Midbrain (tissue), 1 donor: ENCODE results near the gene DND1.
"Not testable (repeated sequence)": the region's sequence is repeated elsewhere in the genome, so short reads cannot be mapped to it uniquely, and the experiment has no call there.

Source experiments
- DNase-seq: peaks from one replicate; lab custom pipeline; 2025; lab: John Stamatoyannopoulos, UW

The DND1 gene

DNA sequence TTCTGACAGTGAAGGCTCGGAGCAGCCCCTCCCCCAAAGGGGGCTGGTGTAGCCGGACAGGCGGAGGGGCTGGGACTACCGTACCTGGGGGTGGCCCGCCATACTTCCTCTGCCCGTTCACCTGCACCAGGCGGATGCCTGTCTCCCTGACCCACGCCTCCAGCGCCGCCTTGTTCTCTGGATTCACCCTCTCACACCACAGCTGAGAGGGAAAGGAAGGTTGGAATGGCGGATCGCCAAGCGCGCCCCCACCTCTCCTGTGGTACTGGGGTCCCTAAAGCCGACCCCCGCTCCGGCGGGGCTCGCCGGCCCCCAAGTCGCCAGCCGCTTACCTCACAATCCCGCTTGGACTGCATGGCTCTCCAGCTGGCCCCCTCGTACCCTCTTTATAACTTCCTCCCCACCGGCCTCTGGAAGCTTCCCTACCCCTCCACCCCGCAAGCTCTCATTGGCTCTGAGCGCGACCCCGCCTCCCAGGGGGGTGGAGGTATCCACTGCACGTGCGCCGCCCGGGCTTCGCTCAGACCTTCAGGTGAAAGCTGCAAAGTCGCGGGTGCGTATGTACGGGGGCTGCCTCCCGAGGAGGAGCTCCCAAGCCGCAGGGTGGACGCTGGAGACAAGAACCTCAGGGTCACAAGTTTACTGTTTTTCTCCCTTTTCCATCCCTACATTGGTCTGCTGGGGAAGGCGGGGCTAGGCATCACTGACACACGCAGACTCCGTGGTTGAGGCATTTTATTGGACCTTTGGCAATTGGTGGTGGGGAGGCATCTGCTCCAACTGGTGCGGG is at the start of gene DND1:
TSS of gene DND1 (minus strand) at position 390 of the 790 bp plus-strand sequence. CDS start at position 356, 34 bp downstream.
- no peak for DNase-seq

GRCh38 chr5:140721395-140721794 is 48.0 kb upstream of the DND1 start:
- DNase-seq, result not testable (repeated sequence)

DNA sequence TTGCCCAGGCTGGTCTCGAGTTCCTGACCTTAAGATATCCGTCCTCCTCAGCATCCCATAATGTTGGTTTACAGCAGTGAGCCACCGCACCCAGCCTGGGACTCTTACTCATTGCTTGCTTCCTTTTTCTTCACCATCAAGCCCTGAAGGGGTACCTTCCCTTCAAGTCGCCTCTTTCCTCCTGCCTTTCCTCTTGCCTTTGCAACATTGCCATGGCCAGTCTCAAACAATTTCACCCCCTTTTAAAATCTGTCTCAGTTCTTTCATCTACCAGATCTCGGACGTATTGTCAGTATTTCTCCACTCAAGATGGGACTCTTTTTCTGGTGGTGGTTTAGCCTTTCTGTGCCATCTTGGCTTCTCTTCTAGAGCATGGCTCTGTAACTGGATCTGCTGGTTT is 47.4 kb upstream of the DND1 start:
- DNase-seq, result not testable (repeated sequence)

DNA sequence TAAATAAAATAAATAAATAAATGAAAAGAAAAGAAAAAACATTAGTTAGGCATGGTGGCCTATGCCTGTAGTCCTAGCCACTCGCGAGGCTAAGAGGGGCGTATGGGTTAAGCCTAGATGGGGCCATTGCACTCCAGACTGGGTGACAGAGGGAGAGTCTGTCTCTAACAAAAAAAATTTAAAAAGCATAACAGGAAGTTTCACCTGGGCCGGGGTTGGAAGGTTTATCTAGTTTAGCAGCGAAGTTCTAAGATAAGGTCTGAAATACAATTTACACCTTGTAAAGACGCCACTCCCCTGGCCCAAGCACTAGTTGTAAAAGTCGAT is 44.9 kb upstream of the DND1 start:
- DNase-seq, result no peak

- not testable (repeated sequence) for DNase-seq
These were observed 42.9 kb upstream of the DND1 start for GRCh38 chr5:140716238-140716637.

DNA sequence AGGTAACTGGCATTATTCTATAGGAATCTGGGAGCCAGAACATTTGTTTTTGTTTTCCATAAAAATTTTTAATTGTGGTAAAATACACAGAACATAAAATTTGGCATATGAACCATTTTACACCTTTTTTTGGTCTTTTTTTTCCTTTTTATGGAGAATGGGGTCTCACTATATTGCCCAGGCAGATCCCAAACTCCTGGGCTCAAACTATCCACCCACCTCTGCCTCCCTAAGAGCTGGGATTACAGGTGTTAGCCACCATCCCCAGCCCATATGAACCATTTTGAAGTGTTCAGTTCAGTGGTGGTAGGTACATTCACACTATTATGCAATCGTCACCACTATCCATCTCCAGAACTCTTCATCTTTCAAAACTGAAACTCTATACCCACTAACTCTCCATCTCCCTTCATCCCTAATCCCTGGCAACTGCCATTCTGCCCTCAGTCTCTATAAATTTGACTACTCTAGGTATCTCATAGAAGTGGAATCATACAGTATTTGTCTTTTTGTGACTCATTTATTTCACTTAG is 40.3 kb upstream of the DND1 start:
- DNase-seq, result no peak

GRCh38 chr5:140711794-140712193 is 38.4 kb upstream of the DND1 start:
- no peak for DNase-seq

DNA sequence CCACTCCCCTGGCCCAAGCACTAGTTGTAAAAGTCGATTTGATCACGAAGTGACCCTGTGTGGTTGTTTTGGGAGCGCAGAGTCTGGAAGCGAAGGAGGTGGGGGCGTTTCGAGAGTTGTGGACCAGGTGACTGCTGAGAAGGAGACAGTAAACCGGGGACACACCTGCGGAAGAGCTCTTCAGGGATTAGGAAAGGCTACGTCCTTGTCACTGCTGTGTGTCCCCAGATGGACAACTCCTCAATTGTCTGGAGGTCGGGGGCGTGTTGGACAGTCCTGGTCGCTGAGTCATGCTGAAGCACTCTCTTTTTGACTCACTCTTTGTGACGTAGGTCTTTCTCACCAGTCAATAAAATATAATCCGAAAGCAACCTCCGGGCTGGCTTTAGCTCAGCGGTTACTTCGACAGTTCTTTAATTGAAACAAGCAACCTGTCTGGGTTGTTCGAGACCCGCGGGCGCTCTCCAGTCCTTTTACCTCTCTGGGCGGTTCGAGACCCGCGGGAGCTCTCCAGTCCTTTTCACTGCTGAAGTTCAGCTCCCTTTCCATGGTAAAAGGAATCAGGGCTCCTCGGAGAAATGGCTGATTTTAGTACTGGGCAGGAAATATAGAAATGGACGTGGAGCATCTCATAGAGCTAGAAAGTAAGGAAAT is 37.6 kb upstream of the DND1 start:
- peak; percentile 79 for DNase-seq

- not testable (repeated sequence) for DNase-seq
These were observed 35.4 kb upstream of the DND1 start for GRCh38 chr5:140708787-140709186.

DNA sequence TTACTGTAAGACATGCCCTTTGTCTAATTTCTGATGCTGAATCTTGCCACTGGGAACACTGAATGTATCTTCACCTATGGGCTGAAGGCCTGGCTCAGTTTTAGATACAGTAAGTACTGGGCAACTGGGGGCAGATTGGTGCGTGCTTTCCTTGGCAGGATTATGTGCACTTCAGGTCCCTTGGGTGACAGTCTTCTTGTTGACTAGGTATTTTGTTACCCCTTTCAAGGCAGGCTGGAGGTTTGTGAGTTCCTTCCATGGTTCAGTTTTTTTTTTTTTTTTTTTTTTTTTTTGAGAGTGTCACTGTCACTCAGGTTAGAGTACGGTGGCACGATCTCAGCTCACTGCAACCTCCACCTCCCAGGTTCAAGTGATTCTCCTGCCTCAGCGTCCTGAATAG is 34.4 kb upstream of the DND1 start:
- no peak for DNase-seq

- DNase-seq, result peak; percentile 99
These were observed 27.1 kb upstream of the DND1 start, which contains the start of gene ZMAT2 for GRCh38 chr5:140700177-140701144. Gene ZMAT2, plus strand, starts transcription at chr5:140700447. Its CDS starts 14 bp downstream, at chr5:140700461.

DNA sequence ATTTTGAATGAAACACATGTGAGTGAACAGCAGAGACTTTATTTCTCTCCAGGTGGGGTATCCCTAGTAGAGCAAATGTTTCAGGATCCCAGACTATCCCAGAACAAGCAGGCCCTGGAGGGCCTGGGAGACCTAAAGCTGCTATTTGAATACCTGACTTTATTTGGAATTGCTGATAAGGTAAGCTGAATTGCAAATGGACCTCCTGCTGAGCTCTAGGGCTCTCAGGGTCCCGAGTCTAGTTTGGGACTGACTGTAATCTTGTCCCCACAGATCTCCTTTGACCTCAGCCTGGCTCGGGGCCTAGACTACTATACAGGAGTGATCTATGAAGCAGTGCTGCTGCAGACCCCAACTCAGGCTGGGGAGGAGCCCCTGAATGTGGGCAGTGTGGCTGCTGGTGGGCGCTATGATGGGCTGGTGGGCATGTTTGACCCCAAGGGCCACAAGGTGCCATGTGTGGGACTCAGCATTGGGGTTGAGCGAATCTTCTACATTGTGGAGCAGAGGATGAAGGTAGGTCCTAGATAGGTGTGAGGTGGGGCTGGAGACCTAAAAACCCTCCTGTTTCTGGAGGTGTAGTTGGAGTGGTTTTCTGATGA is 23.6 kb upstream of the DND1 start:
- DNase-seq, result no peak

- no peak for DNase-seq
These were observed 20.9 kb upstream of the DND1 start for GRCh38 chr5:140694276-140694675.

GRCh38 chr5:140690941-140691924 is 17.9 kb upstream of the DND1 start, which contains the start of the genes HARS1 and HARS2:
Gene HARS1, minus strand, starts transcription at chr5:140691370. Its CDS starts 66 bp downstream, at chr5:140691304.
Gene HARS2, plus strand, starts transcription at chr5:140691455. Its CDS starts 194 bp downstream, at chr5:140691649.
- peak; percentile 94 for DNase-seq

- no peak for DNase-seq
These were observed 17.1 kb upstream of the DND1 start for GRCh38 chr5:140690376-140690932.

- DNase-seq, result no peak
These were observed 5.6 kb upstream of the DND1 start for GRCh38 chr5:140678993-140679392.

DNA sequence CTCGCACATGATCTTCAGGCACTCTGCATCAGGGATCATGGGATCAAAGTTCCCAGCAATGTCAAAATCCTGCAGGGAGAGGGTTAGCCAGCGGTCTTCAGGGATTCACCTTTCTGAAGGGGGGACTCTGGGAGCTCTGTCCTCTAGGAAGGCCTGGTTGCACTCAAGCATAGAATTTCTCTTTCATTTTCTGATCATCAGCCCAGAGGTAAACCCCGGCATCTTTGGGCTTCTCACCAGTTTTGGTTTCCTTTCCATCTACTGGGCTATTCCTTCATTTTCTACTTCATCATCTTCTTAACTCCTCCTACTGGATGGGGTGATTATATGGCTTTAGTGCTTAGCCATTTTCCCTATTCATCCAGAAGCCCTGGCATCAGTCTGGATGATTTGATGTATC is 4.6 kb upstream of the DND1 start:
- DNase-seq, result no peak

DNA sequence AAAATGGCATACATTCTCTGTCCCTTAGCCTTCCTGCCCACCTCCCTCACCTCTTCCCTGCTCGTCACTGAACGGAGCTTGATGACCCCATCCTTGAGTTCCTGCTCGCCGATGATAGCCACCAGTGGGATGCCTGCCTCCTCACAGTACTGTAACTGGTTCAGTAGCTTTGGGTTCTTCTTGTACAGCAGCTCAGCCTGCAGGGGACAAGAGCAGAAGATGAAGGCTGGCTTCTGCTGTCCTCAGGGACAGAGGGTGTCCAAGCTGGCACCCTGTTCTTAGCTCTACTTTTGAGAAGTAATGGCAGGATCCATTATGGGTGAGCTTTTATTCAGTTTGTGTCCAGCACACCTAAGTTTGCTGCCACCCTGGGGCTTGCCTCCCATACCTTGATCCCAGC is 1.3 kb upstream of the DND1 start:
- DNase-seq, result no peak

DNA sequence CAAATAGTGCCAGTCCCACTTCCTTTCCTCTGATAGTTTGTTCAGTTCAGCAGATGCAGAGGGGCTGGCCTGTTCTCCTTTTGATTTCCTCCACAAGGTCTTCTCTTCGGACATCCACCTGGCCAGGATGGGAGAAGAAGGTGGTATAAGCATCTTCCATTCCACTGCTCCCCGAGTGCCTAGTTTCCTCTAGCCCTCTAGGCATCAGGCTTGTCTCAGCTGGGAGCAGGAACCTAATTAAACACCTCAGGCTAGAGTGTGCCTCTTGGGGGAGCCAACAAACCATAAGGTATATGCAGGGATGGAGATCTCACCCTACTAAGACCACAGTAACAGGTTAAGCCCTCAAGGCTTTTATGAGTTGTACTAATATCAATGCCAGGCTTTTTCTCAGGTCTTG is 835 bp upstream of the DND1 start:
- DNase-seq, result no peak
